H1 (cell line): ENCODE data around the gene SKIC8. TPM values are rescaled to one million over a fixed set of nuclear protein-coding genes. Genes with fewer than 3 reads are reported as not detected.
A peak's percentile ranks its signal among the peaks of the same experiment; 100 is the strongest.

ENCODE experiments used
- CTCF ChIA-PET: fragments of 300-600 bp; sonication (Branson Sonifier 250); formaldehyde crosslinking; loops from one replicate; lab custom pipeline; 2021; ENCODE audit not compliant: partially characterized antibody; lab: Charles Lee
- POLR2A ChIA-PET: fragments of 300-600 bp; sonication (Branson Sonifier 250); formaldehyde crosslinking; loops from one replicate; lab custom pipeline; 2021; ENCODE audit warnings: inconsistent platforms; ENCODE audit not compliant: partially characterized antibody; lab: Charles Lee
- DNase-seq, 2 experiments: peaks; one replicate each; pipeline versions ENCODE4 v3.0.0 to v3.0.0-alpha.2; 2010 to 2022; ENCODE audit warnings: low spot score in 2 of 2, low read depth in 1 of 2, mixed read lengths in 1 of 2
- FAIRE-seq: peaks from 2 replicates; lab custom pipeline; 2011; peaks lifted over from hg19 to GRCh38; lab: Jason Lieb, UNC
- H2AFZ ChIP-seq: 2 replicates; pipeline ENCODE4 v1.8.1; 2012; ENCODE audit warnings: low read length, inconsistent platforms
- H2AK5ac ChIP-seq: 2 replicates; pipeline ENCODE4 v1.6.1; 2013; ENCODE audit warnings: low read depth, low read length
- H2BK120ac ChIP-seq: replicated peaks from 2 replicates; pipeline ENCODE3; 2013; ENCODE audit warnings: low read depth, low read length, inconsistent platforms
- H2BK12ac ChIP-seq: 2 replicates; pipeline ENCODE4 v1.6.1; 2013; ENCODE audit warnings: low read depth, low read length
- H2BK15ac ChIP-seq: 2 replicates; pipeline ENCODE4 v1.6.1; 2013; ENCODE audit warnings: low read length
- H2BK20ac ChIP-seq: 2 replicates; pipeline ENCODE4 v1.6.1; 2013; ENCODE audit warnings: low read length
- H2BK5ac ChIP-seq: 2 replicates; pipeline ENCODE4 v1.6.1; 2013; ENCODE audit warnings: low read depth, low read length
- H3K14ac ChIP-seq: 2 replicates; pipeline ENCODE4 v1.6.1; 2013; ENCODE audit warnings: inconsistent platforms; ENCODE audit not compliant: insufficient read length
- H3K18ac ChIP-seq: 2 replicates; pipeline ENCODE4 v1.6.1; 2013; ENCODE audit warnings: low read length; ENCODE audit errors: extremely low read depth
- H3K23ac ChIP-seq: 2 replicates; pipeline ENCODE4 v1.6.1; 2013; ENCODE audit warnings: inconsistent platforms; ENCODE audit not compliant: insufficient read length
- H3K23me2 ChIP-seq: 2 replicates; pipeline ENCODE4 v1.6.1; 2013; ENCODE audit warnings: low read depth, low read length
- H3K27ac ChIP-seq: 2 replicates; pipeline ENCODE4 v1.6.1; 2011; ENCODE audit warnings: low read depth, low read length, inconsistent platforms
- H3K27me3 ChIP-seq, 4 experiments: replicated peaks in 1 of 4; 1 replicate in 1 of 4; 2 replicates in 3 of 4; pipeline versions ENCODE4 v1.6.1 to v1.8.1; 2011 to 2013; ENCODE audit warnings: low read length in 3 of 4, mild to moderate bottlenecking in 3 of 4, inconsistent platforms in 2 of 4, mixed read lengths in 2 of 4, moderate library complexity in 1 of 4; ENCODE audit not compliant: control insufficient read depth in 3 of 4, insufficient read depth in 3 of 4; ENCODE audit errors: extremely low read depth in 1 of 4
- H3K36me3 ChIP-seq, 4 experiments: 2 replicates each; pipeline versions ENCODE4 v1.6.1 to v1.8.1; 2011 to 2013; ENCODE audit warnings: mild to moderate bottlenecking in 4 of 4, low read length in 3 of 4, moderate library complexity in 2 of 4, control low read depth in 1 of 4, inconsistent platforms in 1 of 4; ENCODE audit not compliant: insufficient read depth in 4 of 4, control insufficient read depth in 2 of 4
- H3K4ac ChIP-seq: replicated peaks from 2 replicates; pipeline ENCODE3; 2013; ENCODE audit warnings: low read length, low read depth, mixed read lengths, inconsistent platforms; ENCODE audit not compliant: insufficient read length
- H3K4me1 ChIP-seq, 4 experiments: replicated peaks in 1 of 4; 1 replicate in 1 of 4; 2 replicates in 3 of 4; pipeline versions ENCODE4 v1.6.1 to v1.8.1; 2011 to 2013; ENCODE audit warnings: low read length in 3 of 4, inconsistent platforms in 2 of 4, mixed read lengths in 1 of 4; ENCODE audit not compliant: insufficient read depth in 4 of 4, control insufficient read depth in 3 of 4
- H3K4me2 ChIP-seq, 2 experiments: 2 replicates each; pipeline versions ENCODE4 v1.6.1 to v1.8.1; 2011 to 2013; ENCODE audit warnings: low read depth in 2 of 2, low read length in 2 of 2, control low read depth in 1 of 2, inconsistent platforms in 1 of 2, mild to moderate bottlenecking in 1 of 2; ENCODE audit not compliant: insufficient read depth in 1 of 2
- H3K4me3 ChIP-seq, 4 experiments: fragments of 200-600, 300-600 bp in 1 of 4; sonication (generic), shearing (Covaris generic), sonication (Bioruptor Twin) in 1 of 4; 2 replicates each; pipeline versions ENCODE4 v1.5.1 to v1.8.1; 2011 to 2016; ENCODE audit warnings: low read length in 4 of 4, low read depth in 3 of 4, control low read depth in 2 of 4, inconsistent platforms in 2 of 4, mild to moderate bottlenecking in 2 of 4, mixed read lengths in 1 of 4, moderate library complexity in 1 of 4; ENCODE audit not compliant: insufficient read depth in 2 of 4; ENCODE audit errors: extremely low read depth in 1 of 4
- H3K56ac ChIP-seq: replicated peaks from 2 replicates; pipeline ENCODE3; 2013; ENCODE audit warnings: low read depth, mild to moderate bottlenecking, mixed read lengths, low read length, inconsistent platforms; ENCODE audit not compliant: insufficient read length
- H3K79me1 ChIP-seq: 2 replicates; pipeline ENCODE4 v1.6.1; 2013; ENCODE audit warnings: low read depth, low read length, control low read depth
- H3K79me2 ChIP-seq, 2 experiments: 2 replicates each; pipeline versions ENCODE4 v1.6.1 to v1.8.1; 2012 to 2013; ENCODE audit warnings: low read length in 2 of 2, mild to moderate bottlenecking in 2 of 2, inconsistent platforms in 1 of 2; ENCODE audit not compliant: insufficient read depth in 2 of 2, control insufficient read depth in 1 of 2
- H3K9ac ChIP-seq, 4 experiments: replicated peaks in 1 of 4; 1 replicate in 1 of 4; 2 replicates in 3 of 4; pipeline versions ENCODE4 v1.6.1 to v1.8.1; 2011 to 2013; ENCODE audit warnings: low read depth in 3 of 4, low read length in 3 of 4, control low read depth in 2 of 4, mild to moderate bottlenecking in 2 of 4, moderate library complexity in 2 of 4, inconsistent platforms in 1 of 4; ENCODE audit errors: extremely low read depth in 1 of 4
- H3K9me3 ChIP-seq, 2 experiments: 2 replicates each; pipeline versions ENCODE4 v1.6.1 to v1.8.1; 2012 to 2013; ENCODE audit warnings: mild to moderate bottlenecking in 2 of 2, moderate library complexity in 2 of 2, control low read depth in 1 of 2, inconsistent platforms in 1 of 2, low read depth in 1 of 2, low read length in 1 of 2, mixed read lengths in 1 of 2; ENCODE audit not compliant: insufficient read depth in 2 of 2
- H4K20me1 ChIP-seq, 2 experiments: replicated peaks in 1 of 2; 2 replicates each; pipeline versions ENCODE3 to v1.8.1; 2011 to 2013; ENCODE audit warnings: inconsistent platforms in 2 of 2, low read length in 2 of 2, mild to moderate bottlenecking in 1 of 2; ENCODE audit not compliant: insufficient read depth in 2 of 2, control insufficient read depth in 1 of 2
- H4K5ac ChIP-seq: 2 replicates; pipeline ENCODE4 v1.6.1; 2013; ENCODE audit warnings: low read length, low read depth, mixed read lengths, inconsistent platforms; ENCODE audit not compliant: insufficient read length
- H4K8ac ChIP-seq: 2 replicates; pipeline ENCODE4 v1.8.0; 2013; ENCODE audit warnings: mild to moderate bottlenecking, moderate library complexity, low read length, inconsistent platforms; ENCODE audit not compliant: insufficient read depth; ENCODE audit errors: extremely low read depth
- H4K91ac ChIP-seq: replicated peaks from 2 replicates; pipeline ENCODE3; 2013; ENCODE audit warnings: low read length, mixed read lengths, inconsistent platforms; ENCODE audit not compliant: insufficient read length
- CREB1 ChIP-seq: IDR thresholded peaks from 2 replicates; pipeline ENCODE4 v1.6.1; 2012; ENCODE audit warnings: inconsistent platforms
- EZH2 ChIP-seq: fragments of 200-600 bp; sonication (generic); IDR thresholded peaks from 2 replicates; pipeline ENCODE4 v1.7.1; 2012; ENCODE audit warnings: low read depth, mild to moderate bottlenecking, moderate library complexity, low read length, inconsistent platforms; ENCODE audit not compliant: severe bottlenecking
- GTF2F1 ChIP-seq: IDR thresholded peaks from 2 replicates; pipeline ENCODE4 v1.6.1; 2012; ENCODE audit warnings: low read depth, low read length, improper control_type of control experiment, borderline replicate concordance
- HDAC6 ChIP-seq: IDR thresholded peaks from one replicate; pipeline ENCODE4 v1.7.1; 2012; ENCODE audit warnings: low read depth, mild to moderate bottlenecking, inconsistent platforms, low read length, moderate library complexity
- KDM5A ChIP-seq: fragments of 200-600 bp; IDR thresholded peaks from 2 replicates; pipeline ENCODE4 v1.7.1; 2012; ENCODE audit warnings: mild to moderate bottlenecking, low read length, inconsistent platforms, mixed read lengths
- POLR2AphosphoS5 ChIP-seq: IDR thresholded peaks from 2 replicates; pipeline ENCODE4 v1.6.1; 2011; ENCODE audit warnings: low read depth, low read length
- RXRA ChIP-seq: IDR thresholded peaks from 2 replicates; pipeline ENCODE4 v1.6.1; 2011; ENCODE audit warnings: low read depth, mild to moderate bottlenecking, low read length, moderate library complexity; ENCODE audit not compliant: insufficient read depth
- SUZ12 ChIP-seq: fragments of 200-600 bp; sonication (generic); IDR thresholded peaks from 2 replicates; pipeline ENCODE4 v1.6.1; 2012; ENCODE audit warnings: mild to moderate bottlenecking, inconsistent platforms, low read length, moderate library complexity, mixed read lengths
- TAF7 ChIP-seq: optimal IDR thresholded peaks from 2 replicates; pipeline ENCODE3; 2011; ENCODE audit warnings: low read depth, mild to moderate bottlenecking, inconsistent platforms, low read length, moderate library complexity, borderline replicate concordance
- ZNF274 ChIP-seq: IDR thresholded peaks from 2 replicates; pipeline ENCODE4 v1.7.0; 2012; ENCODE audit warnings: low read length, borderline replicate concordance; ENCODE audit errors: extremely low read depth
- WGBS, 2 experiments: shearing (Covaris generic) in 1 of 2; methylation state at CpG; one replicate each; pipeline versions ENCODE4 v1.1.6 to v1.1.7; 2013 to 2015; ENCODE audit warnings: low lambda C conversion rate in 2 of 2, mixed read lengths in 2 of 2, inconsistent platforms in 1 of 2, low coverage in 1 of 2, missing lambda C conversion rate in 1 of 2; ENCODE audit not compliant: insufficient replicate concordance in 2 of 2, insufficient coverage in 1 of 2, insufficient read length in 1 of 2; ENCODE audit errors: extremely low coverage in 1 of 2, missing lambda C conversion rate in 1 of 2; 5-methylcytosine and 5-hydroxymethylcytosine counted together
- polyA plus RNA-seq, 7 experiments: library from polyadenylated mRNA; depleted of rRNA in 3 of 7; stranded (reverse) in 5 of 7; unstranded in 2 of 7; fragments of >200 nt in 5 of 7; fragments of 200-250 nt in 2 of 7; gene quantifications; 1 replicate in 5 of 7; 2 replicates in 1 of 7; 4 replicates in 1 of 7; pipeline versions ENCODE4 v1.2.1 to v1.2.3, GENCODE V29; 2011 to 2013; ENCODE audit warnings: missing spikeins in 2 of 7, mixed read lengths in 2 of 7
- total RNA-seq: library from RNA; stranded (reverse); fragmentation: NEBNext Ultra II Directional; extraction: Animal tissue kit (Norgen Biotek cat#: 25700); gene quantifications from 2 replicates; pipeline ENCODE4 v1.2.1, GENCODE V29; 2021
- TF ChIP-seq, protein P1 (sequence below): IDR thresholded peaks from 2 replicates; pipeline ENCODE4 v1.6.1; 2012; ENCODE audit warnings: low read length, inconsistent platforms

The SKIC8 gene
- total and polyA plus RNA-seq, 2 of the 8 experiments (the other 6 are each of a cell fraction or from before 2014, with no cell fraction given): 44.2 to 77.7 TPM

DNA sequence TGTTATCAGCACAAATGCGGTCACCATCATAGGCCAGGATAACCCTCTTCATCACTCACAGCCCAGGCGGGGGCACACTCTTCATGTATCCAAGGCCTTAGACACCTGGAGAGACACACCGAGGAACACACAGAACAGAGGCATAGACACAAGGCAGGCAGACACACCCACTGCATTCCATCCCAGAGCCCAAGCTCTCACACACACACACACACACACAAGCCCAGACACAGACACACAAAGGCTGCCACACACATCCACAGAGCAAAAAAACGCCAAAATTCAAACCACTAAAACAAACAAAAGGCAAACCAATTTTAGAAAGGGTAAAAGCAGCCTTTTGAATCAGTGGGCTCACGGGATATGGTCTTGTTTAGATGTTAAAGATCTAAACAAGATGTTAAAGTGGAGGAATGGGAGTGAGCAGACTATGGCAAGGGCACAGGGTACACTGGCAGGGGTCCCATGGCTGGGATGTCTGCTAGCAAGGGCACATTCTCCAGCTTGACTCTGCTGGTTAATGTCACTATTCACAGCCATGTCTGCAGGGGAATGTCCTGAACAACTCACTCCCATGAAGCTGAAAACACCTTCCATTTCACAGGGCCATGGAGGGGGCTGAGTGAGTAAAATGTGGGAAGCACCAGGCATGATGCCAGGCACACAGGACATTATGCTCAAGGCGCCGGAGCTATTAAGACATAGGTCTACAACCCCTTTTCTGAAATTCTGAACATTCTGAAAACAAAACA is 25.9 kb upstream of the SKIC8 start:
- DNase-seq: no peak
- H3K9ac ChIP-seq: no peak overlapping the region
- H2BK5ac ChIP-seq: 0 out of 2 replicates have a peak overlapping the region, but pooled peaks have one; percentile 75
- 0 out of 2 replicates have a peak overlapping the region, but pooled peaks have one; percentile 43 for H2BK12ac ChIP-seq
- no peaks in the 10 kb centered on the region for H3K9me3 ChIP-seq
- H3K4me3 ChIP-seq: no peak overlapping the region
- no peak overlapping the region for H3K14ac ChIP-seq
- no peaks in the 10 kb centered on the region for H3K36me3 ChIP-seq
- no peaks in the 10 kb centered on the region for H3K23me2 ChIP-seq
- no peak overlapping the region for H3K23ac ChIP-seq
- no peaks in the 10 kb centered on the region for H3K79me1 ChIP-seq
- no peaks in the 10 kb centered on the region for H3K79me2 ChIP-seq
- H4K91ac ChIP-seq: peak overlapping the region; percentile 10
- H2AK5ac ChIP-seq: no peak overlapping the region
- H2BK20ac ChIP-seq: 0 out of 2 replicates have a peak overlapping the region, but pooled peaks have one; percentile 48
- H2AFZ ChIP-seq: 0 out of 2 replicates have a peak overlapping the region, but pooled peaks have one; percentile 13
- no peak overlapping the region for H3K56ac ChIP-seq
- no peak overlapping the region for H3K4ac ChIP-seq
- no peaks in the 10 kb centered on the region for H3K27me3 ChIP-seq
- H3K27ac ChIP-seq: no peak overlapping the region
- no peak overlapping the region for H4K5ac ChIP-seq
- no peak overlapping the region for H4K8ac ChIP-seq
- ChIA-PET CTCF (interaction anchor here (0.7 to 5.6 kb wide), 7 partner anchors 8 to 97 kb away, joined by 3 to 42 read pairs (median 14); partner anchors contain the start of gene CRABP1), POLR2A (no interaction called here)
- no peaks in the 10 kb centered on the region for H4K20me1 ChIP-seq
- peaks cover 8 to 19% (median 14%) of the 10 kb centered on the region in 4 experiments for H3K4me1 ChIP-seq
- 86% methylated on average over 7 of the region's 7 CpGs; no CpG with 5 or more reads in 1 of the 2 experiments for WGBS, 2 experiments
- no peak overlapping the region for H2BK15ac ChIP-seq
- FAIRE-seq: peak; percentile 32
- H3K4me2 ChIP-seq: no peak overlapping the region
- H2BK120ac ChIP-seq: peak overlapping the region; percentile 12
- H3K18ac ChIP-seq: no peak overlapping the region
- TF ChIP-seq ZNF274 (no peak), TAF7 (no peak), SUZ12 (no peak), EZH2 (no peak), HDAC6 (no peak), RXRA (no peak), KDM5A (no peak), GTF2F1 (no peak), CREB1 (no peak), POLR2AphosphoS5 (no peak)
- TF ChIP-seq, protein P1, sequence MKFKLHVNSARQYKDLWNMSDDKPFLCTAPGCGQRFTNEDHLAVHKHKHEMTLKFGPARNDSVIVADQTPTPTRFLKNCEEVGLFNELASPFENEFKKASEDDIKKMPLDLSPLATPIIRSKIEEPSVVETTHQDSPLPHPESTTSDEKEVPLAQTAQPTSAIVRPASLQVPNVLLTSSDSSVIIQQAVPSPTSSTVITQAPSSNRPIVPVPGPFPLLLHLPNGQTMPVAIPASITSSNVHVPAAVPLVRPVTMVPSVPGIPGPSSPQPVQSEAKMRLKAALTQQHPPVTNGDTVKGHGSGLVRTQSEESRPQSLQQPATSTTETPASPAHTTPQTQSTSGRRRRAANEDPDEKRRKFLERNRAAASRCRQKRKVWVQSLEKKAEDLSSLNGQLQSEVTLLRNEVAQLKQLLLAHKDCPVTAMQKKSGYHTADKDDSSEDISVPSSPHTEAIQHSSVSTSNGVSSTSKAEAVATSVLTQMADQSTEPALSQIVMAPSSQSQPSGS: no peak
